GM18858 (cell line): ENCODE measurements around the gene KRT75.
"Not testable (repeated sequence)": the region's sequence is repeated elsewhere in the genome, so short reads cannot be mapped to it uniquely, and the experiment has no call there.

Experiments used
- ATAC-seq: cut with Tn5 transposase; IDR thresholded peaks from one replicate; pipeline ENCODE4 v1.9.1; 2021; ENCODE audit not compliant: unreplicated experiment

KRT75 gene

GRCh38 chr12:52417740-52418139 lies 16.4 kb downstream of the KRT75 start:
- ATAC-seq = no peak

DNA sequence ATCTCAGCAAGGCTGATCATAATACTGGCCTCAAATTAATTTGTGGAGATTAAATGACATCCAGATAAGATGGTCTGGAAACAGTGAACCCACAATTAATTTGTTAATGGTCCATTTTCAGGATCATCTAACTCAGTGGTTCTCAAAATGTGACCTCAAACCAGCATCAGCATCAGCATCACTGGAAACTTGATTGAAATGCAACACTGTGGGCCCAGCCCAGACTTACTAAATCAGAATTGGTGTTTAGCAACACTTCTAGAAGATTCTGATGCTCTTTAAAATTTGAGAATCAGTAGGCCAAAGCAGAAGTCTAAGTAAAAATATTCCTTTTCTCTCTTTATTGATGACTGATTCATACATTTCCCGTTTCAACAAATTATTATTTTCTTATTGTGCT lies 17.4 kb downstream of the KRT75 start:
- ATAC-seq = no peak

- no peak for ATAC-seq
Observed at GRCh38 chr12:52415870-52416750, 18.1 kb downstream of the KRT75 start.

GRCh38 chr12:52414936-52415335 lies 19.2 kb downstream of the KRT75 start:
- ATAC-seq = no peak

DNA sequence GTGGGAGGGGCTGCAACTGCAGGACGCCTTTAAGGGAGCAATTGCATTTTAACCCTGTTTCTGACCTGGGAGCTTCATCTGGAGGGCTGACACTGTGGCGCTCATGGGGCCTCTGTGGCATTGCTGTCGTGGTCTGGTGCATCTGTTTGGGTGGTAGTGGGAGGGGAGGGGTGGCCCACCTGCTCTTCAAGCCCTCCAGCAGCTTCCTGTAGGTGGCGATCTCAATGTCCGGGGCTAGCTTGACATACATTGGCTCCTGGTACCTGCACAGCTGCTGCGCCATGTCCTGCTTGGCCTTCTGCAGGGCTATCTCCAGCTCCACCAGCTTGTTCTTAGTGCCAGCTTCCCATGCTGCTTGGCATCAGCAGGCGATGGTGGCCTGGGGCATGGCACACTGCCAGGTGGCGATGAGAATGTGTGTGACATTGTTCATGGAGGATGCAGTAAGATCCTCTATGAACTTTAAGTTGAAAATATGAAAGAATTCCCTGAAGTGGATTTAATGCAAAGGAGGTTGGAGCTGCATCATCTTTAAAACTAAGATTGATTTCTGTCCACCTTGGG lies 20.3 kb downstream of the KRT75 start:
- ATAC-seq = no peak

- no peak for ATAC-seq
Observed at GRCh38 chr12:52413202-52413601, 21.0 kb downstream of the KRT75 start.

DNA sequence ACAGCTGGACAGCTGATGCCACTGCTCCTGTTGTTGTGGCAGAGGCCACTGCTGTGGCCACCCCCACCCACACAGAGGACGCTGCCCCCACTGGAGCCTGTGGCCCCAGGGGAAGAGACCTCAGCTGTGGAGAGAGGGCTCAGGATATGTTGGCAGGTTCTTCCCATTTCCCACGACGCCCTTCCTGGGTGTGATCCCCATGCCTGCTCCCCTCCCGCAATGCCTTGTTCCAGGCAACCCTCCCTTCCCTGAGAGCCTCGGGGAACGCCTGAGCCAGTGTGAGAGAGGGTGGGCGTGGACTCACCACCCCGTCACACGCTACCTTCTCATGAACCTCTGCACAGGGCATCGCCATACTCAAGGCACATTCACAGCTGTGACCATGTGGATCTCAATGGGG lies 22.4 kb downstream of the KRT75 start:
- no peak for ATAC-seq

GRCh38 chr12:52410589-52411248 lies 23.5 kb downstream of the KRT75 start:
- not testable (repeated sequence) for ATAC-seq

GRCh38 chr12:52407918-52408317 lies 26.3 kb downstream of the KRT75 start:
- no peak for ATAC-seq

GRCh38 chr12:52405922-52406385 lies 28.2 kb downstream of the KRT75 start, which contains the start of gene KRT82:
Gene KRT82 (minus strand): TSS chr12:52406335. CDS start chr12:52406277, 58 bp downstream.
- no peak for ATAC-seq

DNA sequence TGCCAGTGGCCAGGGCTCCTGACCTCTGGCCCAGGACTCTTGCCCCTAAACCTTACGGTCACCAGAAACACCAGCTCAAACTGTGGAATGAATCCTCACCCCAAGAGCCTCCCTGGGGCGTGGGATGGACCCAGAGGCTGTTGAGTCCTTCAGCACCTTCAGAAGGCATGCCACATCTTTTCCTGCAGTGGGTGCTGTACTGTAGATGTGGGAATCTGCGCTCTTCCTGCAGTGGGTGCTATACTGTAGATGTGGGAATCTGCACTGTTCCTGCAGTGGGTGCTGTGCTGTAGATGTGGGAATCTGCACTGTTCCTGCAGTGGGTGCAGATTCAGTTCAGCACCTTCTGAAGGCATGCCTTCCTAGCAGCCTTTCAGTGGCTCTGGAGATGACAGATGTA lies 29.2 kb downstream of the KRT75 start:
- ATAC-seq = no peak

DNA sequence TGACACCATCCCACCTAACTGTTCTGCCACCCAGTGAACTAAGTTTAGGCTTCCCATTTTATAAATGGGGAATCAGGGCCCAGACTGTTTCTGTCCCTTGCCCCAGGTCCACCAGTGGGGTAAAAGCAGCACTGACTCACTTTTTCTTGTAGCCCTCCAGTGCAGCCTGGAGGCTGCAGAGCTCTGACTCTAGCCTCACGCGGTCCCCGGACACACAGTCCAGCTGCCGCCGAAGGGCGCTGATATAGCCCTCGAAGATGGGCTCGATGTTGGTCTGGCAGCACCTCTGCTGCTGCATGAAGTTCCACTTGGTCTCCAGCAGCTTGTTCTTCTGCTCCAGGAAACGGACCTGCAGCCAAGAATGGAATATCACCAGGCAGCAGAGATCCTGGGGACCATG lies 30.6 kb downstream of the KRT75 start:
- ATAC-seq = no peak

- no peak for ATAC-seq
Observed at GRCh38 chr12:52402873-52403540, 31.2 kb downstream of the KRT75 start.

GRCh38 chr12:52402377-52402776 lies 31.8 kb downstream of the KRT75 start:
- no peak for ATAC-seq

DNA sequence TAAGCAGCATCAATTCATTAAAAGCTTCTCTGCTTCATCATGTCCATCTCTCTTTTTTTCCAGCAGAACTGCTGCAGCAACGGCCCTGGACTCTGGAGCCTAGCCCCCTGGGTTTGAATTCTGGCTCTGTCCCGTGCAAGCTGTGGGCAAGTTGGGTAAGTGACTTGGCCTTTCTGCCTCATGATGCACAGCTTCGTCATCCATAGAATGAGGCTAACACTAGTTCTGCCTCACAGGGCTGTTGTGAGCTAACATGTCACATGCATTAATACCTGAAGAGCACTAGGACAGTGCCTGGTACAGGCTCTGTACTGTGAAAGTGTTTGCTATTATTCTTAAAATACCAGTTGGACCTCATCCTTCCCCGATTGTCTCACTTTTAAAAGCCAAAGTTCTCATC lies 32.2 kb downstream of the KRT75 start:
- no peak for ATAC-seq

DNA sequence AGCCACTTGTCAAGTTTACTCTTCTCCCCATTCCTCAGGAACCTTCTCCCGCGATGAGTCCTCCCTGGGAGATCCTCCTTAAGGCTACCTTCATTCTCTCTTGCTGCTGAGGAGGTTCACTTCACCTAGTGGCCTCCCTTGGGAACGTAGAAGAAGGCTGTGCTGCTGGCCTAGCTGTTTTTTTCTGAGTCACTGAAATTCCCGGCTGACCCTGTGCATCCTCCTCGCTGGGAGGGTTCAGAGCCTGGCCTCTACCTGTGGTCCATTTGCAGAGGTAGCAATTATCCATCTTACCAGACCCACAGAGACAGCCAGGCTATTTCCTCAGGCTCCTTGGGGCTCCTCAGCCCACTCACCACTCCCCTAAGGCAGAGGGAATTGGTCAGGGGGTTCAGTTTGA lies 32.6 kb downstream of the KRT75 start:
- no peak for ATAC-seq

DNA sequence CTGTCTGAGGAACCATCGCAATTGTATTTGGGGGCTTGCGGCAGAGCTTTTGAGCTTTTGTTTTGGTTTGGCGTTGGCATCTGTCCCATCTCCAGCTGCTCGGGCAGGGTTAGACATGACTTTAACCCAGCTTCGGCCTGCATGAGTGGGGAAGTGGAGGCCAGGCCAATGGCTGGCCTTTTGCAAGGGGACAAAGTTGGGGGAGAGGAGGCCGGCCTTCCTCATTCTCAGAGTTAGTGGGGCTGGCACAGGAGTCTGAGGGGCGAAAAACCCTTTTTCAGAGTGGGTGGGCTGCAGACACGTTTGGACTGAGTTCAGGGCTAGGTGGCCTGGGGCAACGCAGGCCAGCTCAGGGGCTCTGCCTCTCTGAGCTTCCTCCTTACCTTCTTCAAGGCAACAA lies 33.3 kb downstream of the KRT75 start:
- ATAC-seq = no peak

- ATAC-seq = no peak
Observed at GRCh38 chr12:52399756-52400155, 34.4 kb downstream of the KRT75 start.

DNA sequence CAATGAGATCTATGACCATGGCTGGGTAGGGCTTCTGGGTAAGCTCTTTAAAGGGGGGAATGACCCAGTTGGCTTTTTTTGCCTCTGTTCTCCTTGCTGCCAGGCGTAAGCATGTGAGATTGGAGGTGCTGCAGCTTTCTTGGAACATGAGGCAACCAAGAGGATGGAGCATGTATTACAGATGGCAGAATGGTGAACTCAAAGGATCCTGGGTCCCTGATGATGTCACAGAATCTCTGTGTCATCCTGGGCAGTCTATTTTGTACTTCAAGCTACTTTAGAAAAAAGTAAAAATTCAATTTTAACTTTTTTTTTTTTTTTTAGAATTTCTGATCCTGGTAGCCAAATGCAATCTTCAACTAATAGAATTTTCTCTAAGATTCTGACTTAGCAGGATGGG lies 36.0 kb downstream of the KRT75 start:
- ATAC-seq = no peak

- ATAC-seq = no peak
Observed at GRCh38 chr12:52396656-52397055, 37.5 kb downstream of the KRT75 start.

DNA sequence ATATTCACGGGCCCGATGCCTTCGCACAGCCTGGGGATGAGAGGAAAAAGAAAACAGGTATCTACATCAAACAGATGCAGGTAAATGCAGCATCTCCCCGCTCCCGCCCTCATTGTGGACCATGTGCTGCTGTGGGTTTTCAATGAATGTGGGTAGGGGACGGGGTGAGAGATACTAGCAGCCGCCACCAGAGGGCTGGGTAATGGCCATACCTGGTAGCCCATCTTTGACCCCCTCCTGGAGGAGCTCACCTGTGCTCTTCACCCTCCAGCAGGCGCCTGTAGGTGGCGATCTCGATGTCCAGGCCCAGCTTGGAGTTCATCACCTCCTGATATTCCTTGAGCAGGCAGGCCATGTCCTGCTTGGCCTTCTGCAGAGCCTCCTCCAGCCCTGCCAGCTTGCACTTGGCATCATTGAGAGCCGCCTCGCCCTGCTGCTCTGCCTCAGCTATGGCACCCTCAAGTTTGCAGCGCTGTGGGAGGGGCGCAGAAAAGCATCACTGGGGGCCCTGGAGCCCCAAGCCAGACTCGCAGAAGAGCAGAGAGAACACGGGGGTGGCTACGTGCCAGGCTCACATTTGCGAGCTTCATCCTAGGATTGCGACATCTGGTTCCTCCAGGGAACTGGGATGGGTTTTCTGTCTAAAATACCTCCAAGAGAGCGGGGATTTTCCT lies 38.3 kb downstream of the KRT75 start:
- no peak for ATAC-seq
